GM12892 (cell line): ENCODE results near the gene APOC4.

Experiments
- DNase-seq: peaks from one replicate; pipeline ENCODE4 v3.0.0; 2011; ENCODE audit not compliant: insufficient read length
- FAIRE-seq: peaks from 2 replicates; lab custom pipeline; 2011; peaks lifted over from hg19 to GRCh38; lab: Jason Lieb, UNC
- POLR2A ChIP-seq: IDR thresholded peaks from 2 replicates; pipeline ENCODE4 v1.6.1; 2011; ENCODE audit warnings: low read depth, low read length, control low read depth
- POLR2AphosphoS5 ChIP-seq: IDR thresholded peaks from 2 replicates; pipeline ENCODE4 v1.6.1; 2011; ENCODE audit warnings: low read depth, low read length, control low read depth
- TAF1 ChIP-seq: IDR thresholded peaks from 2 replicates; pipeline ENCODE4 v1.6.1; 2011; ENCODE audit warnings: low read depth, mild to moderate bottlenecking, control low read depth, low read length, borderline replicate concordance

APOC4 gene

GRCh38 chr19:44951179-44952159 lies 9.4 kb downstream of the APOC4 start:
- peak; percentile 64 for DNase-seq
- TF ChIP-seq POLR2A: no peak
- TF ChIP-seq POLR2AphosphoS5: no peak
- no peak for TF ChIP-seq TAF1
- no peak for FAIRE-seq

- FAIRE-seq: no peak
- TF ChIP-seq TAF1 (no peak), POLR2A (no peak), POLR2AphosphoS5 (no peak)
- no peak for DNase-seq
These were observed 12.2 kb downstream of the APOC4 start for GRCh38 chr19:44954278-44954648.

GRCh38 chr19:44954649-44955504 lies 12.8 kb downstream of the APOC4 start, which contains the start of gene CLPTM1:
Gene CLPTM1, plus strand, starts transcription at chr19:44955380. Its CDS starts 16 bp downstream, at chr19:44955396.
- peak; percentile 93 for DNase-seq
- TF ChIP-seq TAF1: peak; percentile 73
- peak; percentile 84 for TF ChIP-seq POLR2A
- TF ChIP-seq POLR2AphosphoS5: peak; percentile 74; the same call in 1 of the 2 replicates
- FAIRE-seq: peak; percentile 95

- FAIRE-seq (no peak), DNase-seq (no peak)
- TF ChIP-seq TAF1 (no peak), POLR2AphosphoS5 (no peak), POLR2A (no peak)
These were observed 13.7 kb downstream of the APOC4 start for GRCh38 chr19:44955505-44956439.

- DNase-seq (no peak), FAIRE-seq (no peak)
- no peak for TF ChIP-seq TAF1
- TF ChIP-seq POLR2A: no peak
- no peak for TF ChIP-seq POLR2AphosphoS5
These were observed 15.5 kb downstream of the APOC4 start for GRCh38 chr19:44957526-44957925.

GRCh38 chr19:44958090-44958489 lies 16.1 kb downstream of the APOC4 start:
- no peak for DNase-seq
- TF ChIP-seq TAF1 (no peak), POLR2A (no peak), POLR2AphosphoS5 (no peak)
- no peak for FAIRE-seq

- no peak for DNase-seq
- no peak for TF ChIP-seq POLR2AphosphoS5
- TF ChIP-seq TAF1: no peak
- TF ChIP-seq POLR2A: no peak
- FAIRE-seq: no peak
These were observed 17.7 kb downstream of the APOC4 start for GRCh38 chr19:44959691-44960090.

- no peak for TF ChIP-seq POLR2AphosphoS5
- TF ChIP-seq TAF1: no peak
- TF ChIP-seq POLR2A: no peak
- no peak for FAIRE-seq
- no peak for DNase-seq
These were observed 19.1 kb downstream of the APOC4 start for GRCh38 chr19:44960906-44961728.

- DNase-seq: no peak
- no peak for FAIRE-seq
- TF ChIP-seq POLR2AphosphoS5: no peak
- no peak for TF ChIP-seq POLR2A
- no peak for TF ChIP-seq TAF1
These were observed 19.8 kb downstream of the APOC4 start for GRCh38 chr19:44961821-44962220.

- DNase-seq: no peak
- TF ChIP-seq POLR2AphosphoS5: no peak
- TF ChIP-seq POLR2A: no peak
- TF ChIP-seq TAF1: no peak
- FAIRE-seq: no peak
These were observed 26.1 kb downstream of the APOC4 start for GRCh38 chr19:44968118-44968517.

GRCh38 chr19:44968670-44969069 lies 26.6 kb downstream of the APOC4 start:
- no peak for FAIRE-seq

More at GRCh38 chr19:44968670-44969069, 26.6 kb downstream of the APOC4 start:
- TF ChIP-seq TAF1: no peak
- TF ChIP-seq POLR2A: no peak
- TF ChIP-seq POLR2AphosphoS5: no peak
- DNase-seq: no peak
